Ureter (tissue), 1 donor: Measurements from ENCODE around the gene WFIKKN2. TPM values are rescaled to one million over a fixed set of nuclear protein-coding genes. Genes with fewer than 3 reads are reported as not detected.
A peak's percentile ranks its signal among the peaks of the same experiment; 100 is the strongest.

Experiments
- DNase-seq: peaks from one replicate; pipeline ENCODE4 v3.0.0-alpha.2; 2020; ENCODE audit warnings: low spot score
- total RNA-seq: library from RNA; stranded (reverse); gene quantifications from one replicate; pipeline ENCODE4 v1.2.4, GENCODE V29; 2023
- donor health status: DM: yes; HTN: yes; CAD: no.

WFIKKN2 gene
- total RNA-seq, 1 donor from 2014 or later, result 0.21 TPM

GRCh38 chr17:50834429-50835300 lies 721 bp upstream of the WFIKKN2 start:
- DNase-seq, result no peak

- no peak for DNase-seq
Measured at GRCh38 chr17:50836826-50837225, 1.4 kb downstream of the WFIKKN2 start.

- DNase-seq, result no peak
Measured at GRCh38 chr17:50837286-50837979, 2.0 kb downstream of the WFIKKN2 start.

GRCh38 chr17:50837980-50838954 lies 2.9 kb downstream of the WFIKKN2 start:
- no peak for DNase-seq

- DNase-seq, result no peak
Measured at GRCh38 chr17:50839591-50840310, 4.4 kb downstream of the WFIKKN2 start.

GRCh38 chr17:50840311-50840851 lies 5.0 kb downstream of the WFIKKN2 start:
- DNase-seq, result no peak

- DNase-seq, result no peak
Measured at GRCh38 chr17:50841277-50841948, 6.0 kb downstream of the WFIKKN2 start.

- DNase-seq, result peak; percentile 80
Measured at GRCh38 chr17:50841949-50842354, 6.6 kb downstream of the WFIKKN2 start.

- no peak for DNase-seq
Measured at GRCh38 chr17:50842506-50843149, 7.2 kb downstream of the WFIKKN2 start.

- DNase-seq, result no peak
Measured at GRCh38 chr17:50843150-50843905, 7.9 kb downstream of the WFIKKN2 start.

- no peak for DNase-seq
Measured at GRCh38 chr17:50844117-50844700, 8.8 kb downstream of the WFIKKN2 start.

GRCh38 chr17:50845240-50846147 lies 10.1 kb downstream of the WFIKKN2 start:
- DNase-seq, result no peak

- DNase-seq, result no peak
Measured at GRCh38 chr17:50847566-50847965, 12.2 kb downstream of the WFIKKN2 start.

GRCh38 chr17:50848039-50848438 lies 12.7 kb downstream of the WFIKKN2 start:
- DNase-seq, result no peak

GRCh38 chr17:50848711-50849110 lies 13.3 kb downstream of the WFIKKN2 start:
- no peak for DNase-seq

GRCh38 chr17:50850640-50851039 lies 15.3 kb downstream of the WFIKKN2 start:
- DNase-seq, result no peak

GRCh38 chr17:50853015-50853615 lies 17.7 kb downstream of the WFIKKN2 start:
- DNase-seq, result no peak
